Endodermal cell (in vitro differentiated cells): ENCODE measurements around the gene FAM89B. TPM values are rescaled to one million over a fixed set of nuclear protein-coding genes. Genes with fewer than 3 reads are reported as not detected.
A peak's percentile ranks its signal among the peaks of the same experiment; 100 is the strongest.

Experiments
- DNase-seq: peaks from one replicate; pipeline ENCODE4 v3.0.0-alpha.2; 2017
- H3K27ac ChIP-seq: 2 replicates; pipeline ENCODE4 v1.5.1; 2013; ENCODE audit warnings: mild to moderate bottlenecking, low read depth, low read length, moderate library complexity
- H3K27me3 ChIP-seq: 2 replicates; pipeline ENCODE4 v1.6.1; 2013; ENCODE audit warnings: mild to moderate bottlenecking, low read length, moderate library complexity; ENCODE audit not compliant: insufficient read depth, control insufficient read depth, poor library complexity, severe bottlenecking
- H3K36me3 ChIP-seq: 2 replicates; pipeline ENCODE4 v1.7.0; 2013; ENCODE audit warnings: mild to moderate bottlenecking, low read length, moderate library complexity; ENCODE audit not compliant: control insufficient read depth, insufficient read depth
- H3K4me1 ChIP-seq: one replicate; pipeline ENCODE4 v1.7.0; 2013; ENCODE audit warnings: low read length; ENCODE audit not compliant: control insufficient read depth, insufficient read depth
- H3K4me3 ChIP-seq: 2 replicates; pipeline ENCODE4 v1.5.1; 2013; ENCODE audit warnings: mild to moderate bottlenecking, low read length, moderate library complexity
- H3K9ac ChIP-seq: 2 replicates; pipeline ENCODE4 v1.6.1; 2013; ENCODE audit warnings: mild to moderate bottlenecking, low read length, moderate library complexity; ENCODE audit not compliant: poor library complexity, severe bottlenecking; ENCODE audit errors: extremely low read depth
- H3K9me3 ChIP-seq: 2 replicates; pipeline ENCODE4 v1.6.1; 2013; ENCODE audit warnings: mild to moderate bottlenecking, low read length, moderate library complexity; ENCODE audit not compliant: control insufficient read depth
- H3K27ac Mint-ChIP-seq: 2 replicates; pipeline ENCODE4 v1.8.0; 2020; ENCODE audit warnings: mixed read lengths
- H3K27me3 Mint-ChIP-seq: 2 replicates; pipeline ENCODE4 v1.8.0; 2021; ENCODE audit warnings: mild to moderate bottlenecking, mixed read lengths; ENCODE audit not compliant: insufficient read depth
- H3K36me3 Mint-ChIP-seq: 2 replicates; pipeline ENCODE4 v1.8.0; 2020; ENCODE audit warnings: low read depth, mixed read lengths
- H3K4me1 Mint-ChIP-seq: 2 replicates; pipeline ENCODE4 v1.8.0; 2020; ENCODE audit warnings: mixed read lengths
- H3K4me3 Mint-ChIP-seq: 2 replicates; pipeline ENCODE4 v1.8.0; 2020; ENCODE audit warnings: mild to moderate bottlenecking, moderate library complexity, mixed read lengths
- H3K9me3 Mint-ChIP-seq: 2 replicates; pipeline ENCODE4 v1.8.0; 2020; ENCODE audit warnings: mild to moderate bottlenecking, mixed read lengths
- WGBS, 2 experiments: methylation state at CpG; one replicate each; pipeline versions ENCODE4 v1.1.5 to v1.1.7; 2013; ENCODE audit warnings: missing lambda C conversion rate in 2 of 2, mixed read lengths in 1 of 2; ENCODE audit not compliant: insufficient coverage in 1 of 2, insufficient read length in 1 of 2; 5-methylcytosine and 5-hydroxymethylcytosine counted together
- total RNA-seq, 2 donors: library from RNA; stranded (reverse); fragmentation: NEBNext Ultra II Directional in 1 of 2; extraction: Animal tissue kit (Norgen Biotek cat#: 25700) in 1 of 2; gene quantifications; 2 replicates in 1 of 2; 3 replicates in 1 of 2; pipeline ENCODE4 v1.2.1, GENCODE V29; 2021
- TF ChIP-seq, protein P1 (sequence below): fragments of 200-600 bp; sonication (generic); conservative IDR thresholded peaks from 2 replicates; pipeline ENCODE4 v1.5.0; 2021; ENCODE audit warnings: antibody characterized with exemption, mild to moderate bottlenecking

The FAM89B gene
- total RNA-seq, 2 donors from 2014 or later, result 23.3 to 24.9 TPM

DNA sequence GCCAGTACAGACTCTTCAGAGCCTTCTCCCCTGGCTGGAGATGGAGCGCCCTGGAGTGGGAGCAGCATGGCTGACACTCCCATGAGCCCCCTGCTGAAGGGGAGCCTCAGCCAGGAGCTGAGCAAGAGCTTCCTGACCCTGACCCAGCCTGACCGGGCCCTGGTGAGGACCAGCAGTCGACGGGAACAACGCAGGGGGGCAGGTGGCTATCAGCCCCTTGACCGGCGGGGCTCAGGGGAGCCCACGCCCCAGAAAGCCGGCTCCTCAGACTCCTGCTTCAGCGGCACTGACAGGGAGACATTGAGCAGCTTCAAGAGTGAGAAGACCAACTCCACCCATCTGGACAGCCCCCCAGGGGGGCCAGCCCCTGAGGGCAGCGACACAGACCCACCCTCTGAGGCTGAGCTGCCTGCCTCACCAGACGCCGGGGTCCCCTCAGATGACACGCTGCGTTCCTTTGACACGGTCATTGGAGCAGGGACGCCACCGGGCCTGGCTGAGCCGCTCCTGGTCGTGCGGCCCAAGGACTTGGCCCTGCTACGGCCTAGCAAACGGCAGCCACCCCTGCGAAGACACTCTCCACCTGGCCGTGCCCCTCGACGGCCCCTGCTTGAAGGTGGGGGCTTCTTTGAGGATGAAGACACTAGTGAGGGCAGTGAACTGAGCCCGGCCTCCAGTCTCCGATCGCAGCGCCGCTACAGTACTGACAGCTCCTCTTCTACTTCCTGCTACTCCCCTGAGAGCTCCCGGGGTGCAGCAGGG lies 45.8 kb downstream of the FAM89B start:
- Mint-ChIP-seq H3K27ac (no peak overlapping the region), H3K4me1 (peaks cover 6% of the 10 kb centered on the region)

DNA sequence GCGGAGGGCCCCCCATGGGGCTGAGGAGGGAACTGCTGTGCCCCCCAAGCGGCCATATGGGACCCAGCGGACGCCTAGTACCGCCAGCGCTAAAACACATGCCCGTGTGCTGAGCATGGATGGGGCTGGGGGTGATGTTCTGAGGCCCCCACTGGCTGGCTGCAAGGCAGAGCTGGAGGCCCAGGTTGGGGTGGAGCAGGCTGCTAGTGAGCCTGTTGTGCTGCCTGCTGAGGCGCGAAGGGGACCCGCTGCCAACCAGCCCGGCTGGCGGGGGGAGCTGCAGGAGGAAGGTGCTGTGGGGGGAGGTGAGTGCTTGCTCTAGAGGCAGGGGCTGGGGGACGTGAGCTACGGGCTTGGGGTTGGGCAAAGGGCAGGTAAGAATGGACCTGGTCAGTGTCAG lies 46.4 kb downstream of the FAM89B start:
- H3K27ac ChIP-seq, result no peak overlapping the region
- H3K36me3 ChIP-seq, result peaks cover 54% of the 10 kb centered on the region
- 93 to 97% methylated on average over 3 to 14 of the region's 14 CpGs for WGBS, 2 experiments
- Mint-ChIP-seq H3K36me3 (peaks cover 41% of the 10 kb centered on the region), H3K9me3 (no peaks in the 10 kb centered on the region), H3K4me3 (no peak overlapping the region), H3K4me1 (peaks cover 6% of the 10 kb centered on the region), H3K27ac (no peak overlapping the region), H3K27me3 (no peaks in the 10 kb centered on the region)
- H3K9ac ChIP-seq, result no peak overlapping the region
- no peaks in the 10 kb centered on the region for H3K27me3 ChIP-seq
- H3K4me1 ChIP-seq, result peaks cover 8% of the 10 kb centered on the region
- DNase-seq, result no peak
- H3K4me3 ChIP-seq, result no peak overlapping the region
- H3K9me3 ChIP-seq, result no peaks in the 10 kb centered on the region
- TF ChIP-seq, protein P1, sequence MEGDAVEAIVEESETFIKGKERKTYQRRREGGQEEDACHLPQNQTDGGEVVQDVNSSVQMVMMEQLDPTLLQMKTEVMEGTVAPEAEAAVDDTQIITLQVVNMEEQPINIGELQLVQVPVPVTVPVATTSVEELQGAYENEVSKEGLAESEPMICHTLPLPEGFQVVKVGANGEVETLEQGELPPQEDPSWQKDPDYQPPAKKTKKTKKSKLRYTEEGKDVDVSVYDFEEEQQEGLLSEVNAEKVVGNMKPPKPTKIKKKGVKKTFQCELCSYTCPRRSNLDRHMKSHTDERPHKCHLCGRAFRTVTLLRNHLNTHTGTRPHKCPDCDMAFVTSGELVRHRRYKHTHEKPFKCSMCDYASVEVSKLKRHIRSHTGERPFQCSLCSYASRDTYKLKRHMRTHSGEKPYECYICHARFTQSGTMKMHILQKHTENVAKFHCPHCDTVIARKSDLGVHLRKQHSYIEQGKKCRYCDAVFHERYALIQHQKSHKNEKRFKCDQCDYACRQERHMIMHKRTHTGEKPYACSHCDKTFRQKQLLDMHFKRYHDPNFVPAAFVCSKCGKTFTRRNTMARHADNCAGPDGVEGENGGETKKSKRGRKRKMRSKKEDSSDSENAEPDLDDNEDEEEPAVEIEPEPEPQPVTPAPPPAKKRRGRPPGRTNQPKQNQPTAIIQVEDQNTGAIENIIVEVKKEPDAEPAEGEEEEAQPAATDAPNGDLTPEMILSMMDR, result no peak

More for the DNA sequence above, 45.8 kb downstream of the FAM89B start:
- 92 to 97% methylated on average over 18 to 33 of the region's 33 CpGs for WGBS, 2 experiments
- TF ChIP-seq, protein P1, result no peak
- no peak for DNase-seq
- Histone ChIP-seq H3K27me3 (no peaks in the 10 kb centered on the region), H3K4me1 (peaks cover 8% of the 10 kb centered on the region), H3K27ac (no peak overlapping the region), H3K36me3 (peaks cover 48% of the 10 kb centered on the region), H3K9ac (no peak overlapping the region), H3K9me3 (no peaks in the 10 kb centered on the region), H3K4me3 (no peak overlapping the region)
- H3K4me3 Mint-ChIP-seq, result peak overlapping the region; percentile 82
- peaks cover 36% of the 10 kb centered on the region for H3K36me3 Mint-ChIP-seq
- no peaks in the 10 kb centered on the region for H3K27me3 Mint-ChIP-seq
- H3K9me3 Mint-ChIP-seq, result no peaks in the 10 kb centered on the region

DNA sequence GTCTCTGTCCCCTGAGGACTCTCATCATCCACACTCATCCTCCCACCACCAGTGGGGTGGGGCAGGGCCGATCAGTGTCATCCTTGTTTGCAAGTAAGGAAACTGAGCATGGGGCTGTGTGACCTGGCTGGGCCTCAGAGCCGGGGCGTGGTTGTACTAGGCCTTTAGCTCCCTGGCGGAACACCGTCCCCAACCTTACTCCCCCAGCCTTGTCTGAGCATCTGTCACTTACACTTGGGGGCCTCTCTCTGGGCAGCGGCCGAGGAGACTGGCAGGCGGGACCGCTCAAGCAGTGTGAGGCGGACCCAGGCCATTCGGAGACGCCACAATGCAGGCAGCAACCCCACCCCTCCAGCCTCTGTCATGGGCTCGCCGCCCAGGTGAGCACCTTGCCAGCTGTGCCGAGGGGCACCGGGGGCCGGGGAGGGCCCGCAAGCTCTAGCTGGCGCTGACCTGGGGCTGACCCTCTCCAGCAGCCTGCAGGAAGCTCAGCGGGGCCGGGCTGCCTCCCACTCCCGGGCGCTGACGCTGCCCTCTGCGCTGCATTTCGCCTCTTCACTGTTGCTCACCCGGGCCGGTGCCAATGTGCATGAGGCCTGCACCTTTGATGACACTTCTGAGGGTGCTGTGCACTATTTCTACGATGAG lies 47.1 kb downstream of the FAM89B start:
- Mint-ChIP-seq H3K4me1 (peaks cover 6% of the 10 kb centered on the region), H3K4me3 (no peak overlapping the region), H3K27ac (no peak overlapping the region), H3K27me3 (no peaks in the 10 kb centered on the region), H3K36me3 (peaks cover 45% of the 10 kb centered on the region), H3K9me3 (no peaks in the 10 kb centered on the region)
- WGBS, 2 experiments, result 93 to 97% methylated on average over 12 to 29 of the region's 29 CpGs
- Histone ChIP-seq H3K27ac (no peak overlapping the region), H3K27me3 (no peaks in the 10 kb centered on the region), H3K9me3 (no peaks in the 10 kb centered on the region), H3K36me3 (peaks cover 57% of the 10 kb centered on the region), H3K4me3 (no peak overlapping the region), H3K4me1 (peaks cover 8% of the 10 kb centered on the region), H3K9ac (no peak overlapping the region)
- TF ChIP-seq, protein P1, result no peak
- DNase-seq, result no peak
